GM23338 (cell line): Measurements from ENCODE around the gene LRRC17. TPM values are rescaled to one million over a fixed set of nuclear protein-coding genes. Genes with fewer than 3 reads are reported as not detected.

Experiments used
- ATAC-seq: fragments of 200-7000 bp; cut with Tn5 transposase; 3 replicates; pipeline ENCODE4 v1.9.1; 2020
- DNase-seq: peaks from one replicate; pipeline ENCODE4 v3.0.0-alpha.2; 2015; ENCODE audit warnings: low spot score
- H2AFZ ChIP-seq: fragments of 200-600 bp; sonication (generic); 2 replicates; pipeline ENCODE4 v1.8.0; 2016; ENCODE audit warnings: antibody characterized with exemption, mild to moderate bottlenecking, moderate library complexity
- H3F3A ChIP-seq: fragments of 200-600 bp; sonication (generic); replicated peaks from 2 replicates; pipeline ENCODE4 v1.8.0; 2017; ENCODE audit warnings: antibody characterized with exemption, mixed run types, low read depth
- H3K27ac ChIP-seq: fragments of 200-600 bp; sonication (generic); 2 replicates; pipeline ENCODE4 v1.6.1; 2016; ENCODE audit warnings: low read depth
- H3K27me3 ChIP-seq: fragments of 200-600 bp; sonication (generic); 2 replicates; pipeline ENCODE4 v1.8.0; 2016; ENCODE audit warnings: mild to moderate bottlenecking, mixed run types, moderate library complexity; ENCODE audit not compliant: insufficient read depth
- H3K36me3 ChIP-seq: fragments of 200-600 bp; sonication (generic); 2 replicates; pipeline ENCODE4 v1.8.0; 2016; ENCODE audit warnings: mild to moderate bottlenecking; ENCODE audit not compliant: insufficient read depth
- H3K4me1 ChIP-seq: fragments of 200-600 bp; sonication (generic); 2 replicates; pipeline ENCODE4 v1.8.0; 2016; ENCODE audit warnings: mild to moderate bottlenecking, moderate library complexity; ENCODE audit not compliant: insufficient read depth
- H3K4me2 ChIP-seq: fragments of 200-600 bp; sonication (generic); 2 replicates; pipeline ENCODE4 v1.7.1; 2017; ENCODE audit warnings: mixed run types
- H3K4me3 ChIP-seq: fragments of 200-600 bp; sonication (generic); 2 replicates; pipeline ENCODE4 v1.6.1; 2016; ENCODE audit warnings: mixed run types
- H3K79me2 ChIP-seq: fragments of 200-600 bp; sonication (generic); replicated peaks from 2 replicates; pipeline ENCODE4 v1.8.0; 2017; ENCODE audit warnings: mild to moderate bottlenecking; ENCODE audit not compliant: insufficient read depth
- H3K9me2 ChIP-seq: fragments of 200-600 bp; sonication (generic); 2 replicates; pipeline ENCODE4 v1.8.0; 2017; ENCODE audit not compliant: insufficient read depth
- H4K20me1 ChIP-seq: fragments of 200-600 bp; sonication (generic); replicated peaks from 2 replicates; pipeline ENCODE4 v1.8.0; 2017; ENCODE audit warnings: mild to moderate bottlenecking; ENCODE audit not compliant: insufficient read depth
- H3K27ac Mint-ChIP-seq: 2 replicates; pipeline ENCODE4 v1.8.0; 2020; ENCODE audit warnings: inconsistent platforms, mild to moderate bottlenecking, moderate library complexity, mixed read lengths
- H3K27me3 Mint-ChIP-seq: 3 replicates; pipeline ENCODE4 v1.8.0; 2022; ENCODE audit warnings: low read depth, mild to moderate bottlenecking, moderate library complexity, mixed read lengths, inconsistent platforms; ENCODE audit not compliant: insufficient read depth, poor library complexity
- H3K36me3 Mint-ChIP-seq: 3 replicates; pipeline ENCODE4 v1.8.0; 2021; ENCODE audit warnings: low read depth, mild to moderate bottlenecking, inconsistent platforms, moderate library complexity, mixed read lengths
- H3K4me1 Mint-ChIP-seq: 3 replicates; pipeline ENCODE4 v1.8.0; 2020; ENCODE audit warnings: mild to moderate bottlenecking, inconsistent platforms, mixed read lengths
- H3K4me3 Mint-ChIP-seq: 3 replicates; pipeline ENCODE4 v1.8.0; 2021; ENCODE audit warnings: moderate library complexity, mild to moderate bottlenecking, inconsistent platforms, mixed read lengths
- H3K9me3 Mint-ChIP-seq: 3 replicates; pipeline ENCODE4 v1.8.0; 2020; ENCODE audit warnings: moderate library complexity, mild to moderate bottlenecking, inconsistent platforms, mixed read lengths
- CREB1 ChIP-seq: fragments of 250-450 bp; sonication (Bioruptor Pico); IDR thresholded peaks from 2 replicates; pipeline ENCODE4 v1.5.0; 2020; ENCODE audit warnings: low read depth, mild to moderate bottlenecking, moderate library complexity
- EZH2 ChIP-seq: fragments of 200-600 bp; sonication (generic); IDR thresholded peaks from one replicate; pipeline ENCODE4 v1.8.0; 2017; ENCODE audit warnings: antibody characterized with exemption, mild to moderate bottlenecking, low read depth; ENCODE audit not compliant: unreplicated experiment
- EZH2phosphoT487 ChIP-seq: fragments of 200-600 bp; sonication (generic); IDR thresholded peaks from one replicate; pipeline ENCODE4 v1.8.1; 2018; ENCODE audit warnings: antibody characterized with exemption; ENCODE audit not compliant: unreplicated experiment
- JUNB ChIP-seq: IDR thresholded peaks from one replicate; pipeline ENCODE4 v1.6.1; 2016; ENCODE audit warnings: antibody characterized with exemption; ENCODE audit not compliant: unreplicated experiment
- NANOG ChIP-seq: IDR thresholded peaks from 2 replicates; pipeline ENCODE4 v1.6.1; 2016; ENCODE audit warnings: antibody characterized with exemption, borderline replicate concordance
- POLR2AphosphoS5 ChIP-seq: IDR thresholded peaks from 2 replicates; pipeline ENCODE4 v1.6.1; 2016; ENCODE audit warnings: antibody characterized with exemption, low read depth
- STAT1 ChIP-seq: IDR thresholded peaks from one replicate; pipeline ENCODE4 v1.6.1; 2016; ENCODE audit warnings: antibody characterized with exemption; ENCODE audit not compliant: unreplicated experiment
- ZNF114 ChIP-seq: fragments of 250-450 bp; sonication (Bioruptor Pico); IDR thresholded peaks from 2 replicates; pipeline ENCODE4 v1.5.0; 2020; ENCODE audit warnings: mild to moderate bottlenecking, moderate library complexity
- ZNF331 ChIP-seq: fragments of 250-450 bp; sonication (Bioruptor Pico); IDR thresholded peaks from 2 replicates; pipeline ENCODE4 v1.5.0; 2020; ENCODE audit warnings: low read depth, mild to moderate bottlenecking, moderate library complexity
- polyA plus RNA-seq: library from polyadenylated mRNA; unstranded; fragments of >200 nt; fragmentation: Nextera tagmentation; extraction: Ambion mirVana; gene quantifications from 2 replicates; pipeline ENCODE4 v1.2.1, GENCODE V29; 2016
- total RNA-seq: library from RNA; depleted of rRNA; stranded (reverse); fragments of >200 nt; shearing (Covaris generic); gene quantifications from 2 replicates; pipeline ENCODE4 v1.2.3, GENCODE V29; 2014
- TF ChIP-seq, protein P1 (sequence below), 2 experiments: fragments of 200-600 bp in 1 of 2; sonication (generic) in 1 of 2; conservative IDR thresholded peaks; 2 replicates each; pipeline versions ENCODE4 v1.5.1 to v1.6.1; 2016 to 2017; ENCODE audit warnings: antibody characterized with exemption in 2 of 2, low read depth in 2 of 2, mild to moderate bottlenecking in 2 of 2, moderate library complexity in 1 of 2
- TF ChIP-seq, protein P2 (sequence below): IDR thresholded peaks from one replicate; pipeline ENCODE4 v1.6.1; 2018; ENCODE audit warnings: antibody characterized with exemption; ENCODE audit not compliant: unreplicated experiment
- TF ChIP-seq, protein P3 (sequence below): IDR thresholded peaks from 2 replicates; pipeline ENCODE4 v1.6.1; 2016; ENCODE audit warnings: antibody characterized with exemption
- TF ChIP-seq, protein P4 (sequence below): fragments of 250-450 bp; sonication (Bioruptor Pico); IDR thresholded peaks from 2 replicates; pipeline ENCODE4 v1.5.0; 2020; ENCODE audit warnings: mild to moderate bottlenecking, moderate library complexity

Gene LRRC17
- total and polyA plus RNA-seq, 2 experiments from 2014 or later = 2.8 to 3.1 TPM

DNA sequence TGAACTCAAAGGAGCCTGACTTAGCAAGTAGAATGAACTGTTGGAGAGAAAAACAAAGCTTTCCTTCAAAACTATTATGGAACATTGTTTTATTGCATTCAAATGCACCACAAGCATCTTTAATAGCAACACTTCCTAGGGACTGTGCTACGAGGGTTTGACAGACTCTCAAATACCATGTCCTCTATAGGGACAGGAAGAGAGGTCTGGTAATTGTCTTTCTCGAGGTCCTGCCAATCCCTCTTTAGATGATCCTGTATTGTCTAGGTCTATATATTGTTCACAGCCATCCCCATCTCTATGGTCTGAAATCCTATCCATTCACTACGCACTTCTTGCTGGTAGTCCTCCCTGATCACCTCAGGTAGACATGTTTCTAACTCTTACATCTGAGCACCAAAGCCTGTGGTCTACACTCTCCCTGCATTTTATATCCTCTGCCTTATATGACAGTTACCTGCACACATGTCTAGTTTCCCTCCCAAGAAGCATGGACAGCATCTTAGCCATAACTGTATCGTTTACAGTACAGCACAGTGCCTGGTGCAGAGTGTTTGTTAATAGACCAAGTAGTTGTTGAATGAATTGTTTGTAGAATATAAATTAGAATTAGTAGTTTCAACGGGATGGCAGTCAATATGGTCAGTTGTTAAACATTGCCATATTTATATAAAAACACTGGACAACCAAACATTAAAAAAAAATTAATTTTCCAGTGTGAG, 21.7 kb upstream of the LRRC17 start:
- no peak for DNase-seq
- peaks cover 4% of the 10 kb centered on the region for H3K9me2 ChIP-seq
- no peak overlapping the region for H3K4me2 ChIP-seq
- no peaks in the 10 kb centered on the region for H3K79me2 ChIP-seq
- no peak overlapping the region for H3K27ac ChIP-seq
- no peak overlapping the region for H3K4me3 ChIP-seq
- no peak overlapping the region for H2AFZ ChIP-seq
- H3K9me3 Mint-ChIP-seq = no peaks in the 10 kb centered on the region
- TF ChIP-seq ZNF331 (CRISPR knock-in tag) (no peak), EZH2phosphoT487 (no peak), EZH2 (no peak), ZNF114 (CRISPR knock-in tag) (no peak), JUNB (no peak), POLR2AphosphoS5 (no peak), STAT1 (no peak), NANOG (no peak), CREB1 (CRISPR knock-in tag) (no peak)
- TF ChIP-seq, protein P1, sequence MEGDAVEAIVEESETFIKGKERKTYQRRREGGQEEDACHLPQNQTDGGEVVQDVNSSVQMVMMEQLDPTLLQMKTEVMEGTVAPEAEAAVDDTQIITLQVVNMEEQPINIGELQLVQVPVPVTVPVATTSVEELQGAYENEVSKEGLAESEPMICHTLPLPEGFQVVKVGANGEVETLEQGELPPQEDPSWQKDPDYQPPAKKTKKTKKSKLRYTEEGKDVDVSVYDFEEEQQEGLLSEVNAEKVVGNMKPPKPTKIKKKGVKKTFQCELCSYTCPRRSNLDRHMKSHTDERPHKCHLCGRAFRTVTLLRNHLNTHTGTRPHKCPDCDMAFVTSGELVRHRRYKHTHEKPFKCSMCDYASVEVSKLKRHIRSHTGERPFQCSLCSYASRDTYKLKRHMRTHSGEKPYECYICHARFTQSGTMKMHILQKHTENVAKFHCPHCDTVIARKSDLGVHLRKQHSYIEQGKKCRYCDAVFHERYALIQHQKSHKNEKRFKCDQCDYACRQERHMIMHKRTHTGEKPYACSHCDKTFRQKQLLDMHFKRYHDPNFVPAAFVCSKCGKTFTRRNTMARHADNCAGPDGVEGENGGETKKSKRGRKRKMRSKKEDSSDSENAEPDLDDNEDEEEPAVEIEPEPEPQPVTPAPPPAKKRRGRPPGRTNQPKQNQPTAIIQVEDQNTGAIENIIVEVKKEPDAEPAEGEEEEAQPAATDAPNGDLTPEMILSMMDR (conservative IDR thresholded peaks at IDR 0.05; ENCODE audit: low read depth in 2 of 2) = no peak
- TF ChIP-seq, protein P2, sequence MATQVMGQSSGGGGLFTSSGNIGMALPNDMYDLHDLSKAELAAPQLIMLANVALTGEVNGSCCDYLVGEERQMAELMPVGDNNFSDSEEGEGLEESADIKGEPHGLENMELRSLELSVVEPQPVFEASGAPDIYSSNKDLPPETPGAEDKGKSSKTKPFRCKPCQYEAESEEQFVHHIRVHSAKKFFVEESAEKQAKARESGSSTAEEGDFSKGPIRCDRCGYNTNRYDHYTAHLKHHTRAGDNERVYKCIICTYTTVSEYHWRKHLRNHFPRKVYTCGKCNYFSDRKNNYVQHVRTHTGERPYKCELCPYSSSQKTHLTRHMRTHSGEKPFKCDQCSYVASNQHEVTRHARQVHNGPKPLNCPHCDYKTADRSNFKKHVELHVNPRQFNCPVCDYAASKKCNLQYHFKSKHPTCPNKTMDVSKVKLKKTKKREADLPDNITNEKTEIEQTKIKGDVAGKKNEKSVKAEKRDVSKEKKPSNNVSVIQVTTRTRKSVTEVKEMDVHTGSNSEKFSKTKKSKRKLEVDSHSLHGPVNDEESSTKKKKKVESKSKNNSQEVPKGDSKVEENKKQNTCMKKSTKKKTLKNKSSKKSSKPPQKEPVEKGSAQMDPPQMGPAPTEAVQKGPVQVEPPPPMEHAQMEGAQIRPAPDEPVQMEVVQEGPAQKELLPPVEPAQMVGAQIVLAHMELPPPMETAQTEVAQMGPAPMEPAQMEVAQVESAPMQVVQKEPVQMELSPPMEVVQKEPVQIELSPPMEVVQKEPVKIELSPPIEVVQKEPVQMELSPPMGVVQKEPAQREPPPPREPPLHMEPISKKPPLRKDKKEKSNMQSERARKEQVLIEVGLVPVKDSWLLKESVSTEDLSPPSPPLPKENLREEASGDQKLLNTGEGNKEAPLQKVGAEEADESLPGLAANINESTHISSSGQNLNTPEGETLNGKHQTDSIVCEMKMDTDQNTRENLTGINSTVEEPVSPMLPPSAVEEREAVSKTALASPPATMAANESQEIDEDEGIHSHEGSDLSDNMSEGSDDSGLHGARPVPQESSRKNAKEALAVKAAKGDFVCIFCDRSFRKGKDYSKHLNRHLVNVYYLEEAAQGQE = no peak
- TF ChIP-seq, protein P3, sequence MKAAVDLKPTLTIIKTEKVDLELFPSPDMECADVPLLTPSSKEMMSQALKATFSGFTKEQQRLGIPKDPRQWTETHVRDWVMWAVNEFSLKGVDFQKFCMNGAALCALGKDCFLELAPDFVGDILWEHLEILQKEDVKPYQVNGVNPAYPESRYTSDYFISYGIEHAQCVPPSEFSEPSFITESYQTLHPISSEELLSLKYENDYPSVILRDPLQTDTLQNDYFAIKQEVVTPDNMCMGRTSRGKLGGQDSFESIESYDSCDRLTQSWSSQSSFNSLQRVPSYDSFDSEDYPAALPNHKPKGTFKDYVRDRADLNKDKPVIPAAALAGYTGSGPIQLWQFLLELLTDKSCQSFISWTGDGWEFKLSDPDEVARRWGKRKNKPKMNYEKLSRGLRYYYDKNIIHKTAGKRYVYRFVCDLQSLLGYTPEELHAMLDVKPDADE = no peak
- TF ChIP-seq, protein P4, sequence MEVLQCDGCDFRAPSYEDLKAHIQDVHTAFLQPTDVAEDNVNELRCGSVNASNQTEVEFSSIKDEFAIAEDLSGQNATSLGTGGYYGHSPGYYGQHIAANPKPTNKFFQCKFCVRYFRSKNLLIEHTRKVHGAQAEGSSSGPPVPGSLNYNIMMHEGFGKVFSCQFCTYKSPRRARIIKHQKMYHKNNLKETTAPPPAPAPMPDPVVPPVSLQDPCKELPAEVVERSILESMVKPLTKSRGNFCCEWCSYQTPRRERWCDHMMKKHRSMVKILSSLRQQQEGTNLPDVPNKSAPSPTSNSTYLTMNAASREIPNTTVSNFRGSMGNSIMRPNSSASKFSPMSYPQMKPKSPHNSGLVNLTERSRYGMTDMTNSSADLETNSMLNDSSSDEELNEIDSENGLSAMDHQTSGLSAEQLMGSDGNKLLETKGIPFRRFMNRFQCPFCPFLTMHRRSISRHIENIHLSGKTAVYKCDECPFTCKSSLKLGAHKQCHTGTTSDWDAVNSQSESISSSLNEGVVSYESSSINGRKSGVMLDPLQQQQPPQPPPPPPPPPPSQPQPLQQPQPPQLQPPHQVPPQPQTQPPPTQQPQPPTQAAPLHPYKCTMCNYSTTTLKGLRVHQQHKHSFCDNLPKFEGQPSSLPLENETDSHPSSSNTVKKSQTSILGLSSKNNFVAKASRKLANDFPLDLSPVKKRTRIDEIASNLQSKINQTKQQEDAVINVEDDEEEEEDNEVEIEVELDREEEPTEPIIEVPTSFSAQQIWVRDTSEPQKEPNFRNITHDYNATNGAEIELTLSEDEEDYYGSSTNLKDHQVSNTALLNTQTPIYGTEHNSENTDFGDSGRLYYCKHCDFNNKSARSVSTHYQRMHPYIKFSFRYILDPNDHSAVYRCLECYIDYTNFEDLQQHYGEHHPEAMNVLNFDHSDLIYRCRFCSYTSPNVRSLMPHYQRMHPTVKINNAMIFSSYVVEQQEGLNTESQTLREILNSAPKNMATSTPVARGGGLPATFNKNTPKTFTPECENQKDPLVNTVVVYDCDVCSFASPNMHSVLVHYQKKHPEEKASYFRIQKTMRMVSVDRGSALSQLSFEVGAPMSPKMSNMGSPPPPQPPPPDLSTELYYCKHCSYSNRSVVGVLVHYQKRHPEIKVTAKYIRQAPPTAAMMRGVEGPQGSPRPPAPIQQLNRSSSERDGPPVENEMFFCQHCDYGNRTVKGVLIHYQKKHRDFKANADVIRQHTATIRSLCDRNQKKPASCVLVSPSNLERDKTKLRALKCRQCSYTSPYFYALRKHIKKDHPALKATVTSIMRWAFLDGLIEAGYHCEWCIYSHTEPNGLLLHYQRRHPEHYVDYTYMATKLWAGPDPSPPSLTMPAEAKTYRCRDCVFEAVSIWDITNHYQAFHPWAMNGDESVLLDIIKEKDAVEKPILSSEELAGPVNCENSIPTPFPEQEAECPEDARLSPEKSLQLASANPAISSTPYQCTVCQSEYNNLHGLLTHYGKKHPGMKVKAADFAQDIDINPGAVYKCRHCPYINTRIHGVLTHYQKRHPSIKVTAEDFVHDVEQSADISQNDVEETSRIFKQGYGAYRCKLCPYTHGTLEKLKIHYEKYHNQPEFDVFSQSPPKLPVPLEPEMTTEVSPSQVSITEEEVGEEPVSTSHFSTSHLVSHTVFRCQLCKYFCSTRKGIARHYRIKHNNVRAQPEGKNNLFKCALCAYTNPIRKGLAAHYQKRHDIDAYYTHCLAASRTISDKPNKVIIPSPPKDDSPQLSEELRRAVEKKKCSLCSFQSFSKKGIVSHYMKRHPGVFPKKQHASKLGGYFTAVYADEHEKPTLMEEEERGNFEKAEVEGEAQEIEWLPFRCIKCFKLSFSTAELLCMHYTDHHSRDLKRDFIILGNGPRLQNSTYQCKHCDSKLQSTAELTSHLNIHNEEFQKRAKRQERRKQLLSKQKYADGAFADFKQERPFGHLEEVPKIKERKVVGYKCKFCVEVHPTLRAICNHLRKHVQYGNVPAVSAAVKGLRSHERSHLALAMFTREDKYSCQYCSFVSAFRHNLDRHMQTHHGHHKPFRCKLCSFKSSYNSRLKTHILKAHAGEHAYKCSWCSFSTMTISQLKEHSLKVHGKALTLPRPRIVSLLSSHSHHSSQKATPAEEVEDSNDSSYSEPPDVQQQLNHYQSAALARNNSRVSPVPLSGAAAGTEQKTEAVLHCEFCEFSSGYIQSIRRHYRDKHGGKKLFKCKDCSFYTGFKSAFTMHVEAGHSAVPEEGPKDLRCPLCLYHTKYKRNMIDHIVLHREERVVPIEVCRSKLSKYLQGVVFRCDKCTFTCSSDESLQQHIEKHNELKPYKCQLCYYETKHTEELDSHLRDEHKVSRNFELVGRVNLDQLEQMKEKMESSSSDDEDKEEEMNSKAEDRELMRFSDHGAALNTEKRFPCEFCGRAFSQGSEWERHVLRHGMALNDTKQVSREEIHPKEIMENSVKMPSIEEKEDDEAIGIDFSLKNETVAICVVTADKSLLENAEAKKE = no peak
- H4K20me1 ChIP-seq = no peaks in the 10 kb centered on the region
- no peak for ATAC-seq
- no peaks in the 10 kb centered on the region for H3K36me3 ChIP-seq
- H3K36me3 Mint-ChIP-seq = no peaks in the 10 kb centered on the region
- H3K4me1 Mint-ChIP-seq = no peaks in the 10 kb centered on the region
- peaks cover 2% of the 10 kb centered on the region for H3K27me3 Mint-ChIP-seq
- H3K4me3 Mint-ChIP-seq = no peak overlapping the region
- no peaks in the 10 kb centered on the region for H3K4me1 ChIP-seq
- H3F3A ChIP-seq = no peaks in the 10 kb centered on the region
- H3K27ac Mint-ChIP-seq = no peak overlapping the region
- no peaks in the 10 kb centered on the region for H3K27me3 ChIP-seq
